Measurements from ENCODE around the gene MAST4.
A peak's percentile ranks its signal among the peaks of the same experiment; 100 is the strongest.
"Not testable (repeated sequence)": the region's sequence is repeated elsewhere in the genome, so short reads cannot be mapped to it uniquely, and the experiment has no call there.

MAST4 gene

DNA sequence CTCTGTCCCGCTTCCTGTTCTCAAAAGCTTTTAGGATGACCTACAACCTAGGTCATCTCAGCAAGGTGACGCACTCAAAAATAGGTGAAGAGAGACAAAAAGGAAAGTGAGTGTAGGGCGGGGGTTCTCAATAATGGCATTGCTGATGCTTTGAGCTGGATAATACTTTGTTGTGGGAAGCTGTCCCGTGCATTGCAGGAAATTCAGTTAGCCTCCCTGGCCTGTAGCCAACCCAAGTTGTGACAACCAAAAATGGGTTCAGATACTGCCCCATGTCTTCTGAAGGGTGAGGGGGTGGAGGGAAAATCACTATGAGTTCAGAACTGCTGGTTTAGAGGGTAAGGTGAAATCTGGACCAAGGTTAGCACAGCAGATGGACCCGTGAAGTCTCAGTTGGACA, 151.4 kb downstream of the MAST4 start:
- no peak for DNase-seq

- not testable (repeated sequence) for DNase-seq
These were observed 156.5 kb downstream of the MAST4 start for GRCh38 chr5:66752668-66753067.

GRCh38 chr5:66757219-66757833, 161.1 kb downstream of the MAST4 start:
- DNase-seq, result peak; percentile 86

- no peak for DNase-seq
These were observed 161.7 kb downstream of the MAST4 start for GRCh38 chr5:66757834-66758371.

DNA sequence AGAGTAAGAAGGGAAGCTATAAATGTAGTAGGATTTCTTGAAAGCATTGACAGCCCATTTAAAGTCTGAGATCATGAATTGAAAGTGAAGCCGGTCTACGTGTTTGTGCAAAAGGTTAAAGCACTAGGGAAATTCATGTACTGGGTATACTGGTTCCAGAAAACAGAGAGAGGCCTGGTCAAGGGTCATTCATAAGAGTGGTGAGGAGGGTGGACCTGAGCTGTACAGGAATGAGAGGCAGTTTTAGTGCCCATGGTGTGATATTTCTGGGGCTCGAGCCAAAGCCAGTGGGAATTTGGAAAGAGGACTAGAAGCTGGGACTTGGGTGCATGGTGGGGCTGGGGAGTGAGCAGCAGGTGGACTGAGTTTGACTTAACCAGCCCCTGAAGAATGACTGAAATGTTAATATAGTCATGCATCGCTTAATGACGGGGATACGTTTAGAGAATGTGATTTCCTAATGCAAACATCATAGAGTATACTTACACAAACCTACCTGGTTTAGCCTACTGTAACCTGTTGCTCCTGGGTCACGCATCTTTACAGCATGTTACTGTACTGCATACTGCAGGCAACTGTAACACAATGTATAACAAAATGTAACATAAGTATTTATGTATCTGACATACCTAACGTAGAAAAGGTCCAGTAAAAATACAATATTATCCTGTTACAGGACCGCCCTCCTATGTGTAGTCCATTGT, 173.0 kb downstream of the MAST4 start:
- no peak for DNase-seq

DNA sequence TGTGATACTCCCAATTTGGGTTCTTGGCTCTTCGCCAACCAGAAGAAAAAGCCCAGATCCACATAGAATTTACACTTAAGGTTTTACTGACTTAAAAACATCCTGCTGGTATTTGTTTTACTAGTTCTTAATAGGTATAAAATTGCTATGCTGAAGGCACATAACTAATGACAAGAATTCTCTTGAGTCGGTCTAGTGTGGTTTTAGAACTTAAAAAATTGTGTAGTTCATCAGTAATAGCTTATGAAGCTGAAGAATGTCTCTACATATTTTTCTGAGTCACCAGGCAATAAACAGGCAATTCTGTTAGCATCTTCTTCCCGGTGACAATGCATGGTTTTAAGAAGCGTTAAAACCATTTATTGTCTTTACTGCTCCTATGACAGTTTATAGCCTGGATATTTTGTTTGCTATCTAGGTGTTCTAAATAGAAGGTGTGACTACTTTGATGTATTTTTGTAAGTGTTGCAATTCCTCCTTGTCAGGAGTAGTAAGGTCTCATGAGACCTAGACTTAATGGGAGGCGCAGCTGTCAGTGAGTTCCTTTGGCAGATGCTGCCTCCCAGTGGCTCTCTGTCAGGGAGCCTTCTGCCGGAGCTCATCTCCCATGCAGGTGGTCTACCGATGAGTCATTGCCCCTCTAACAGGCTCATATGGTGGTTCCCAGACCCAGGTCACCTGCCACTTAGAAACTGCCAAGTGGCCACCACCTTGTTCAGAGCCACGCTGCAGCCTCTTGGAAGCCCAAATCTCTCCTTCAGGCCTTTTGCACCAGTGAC, 173.8 kb downstream of the MAST4 start:
- DNase-seq, result no peak

DNA sequence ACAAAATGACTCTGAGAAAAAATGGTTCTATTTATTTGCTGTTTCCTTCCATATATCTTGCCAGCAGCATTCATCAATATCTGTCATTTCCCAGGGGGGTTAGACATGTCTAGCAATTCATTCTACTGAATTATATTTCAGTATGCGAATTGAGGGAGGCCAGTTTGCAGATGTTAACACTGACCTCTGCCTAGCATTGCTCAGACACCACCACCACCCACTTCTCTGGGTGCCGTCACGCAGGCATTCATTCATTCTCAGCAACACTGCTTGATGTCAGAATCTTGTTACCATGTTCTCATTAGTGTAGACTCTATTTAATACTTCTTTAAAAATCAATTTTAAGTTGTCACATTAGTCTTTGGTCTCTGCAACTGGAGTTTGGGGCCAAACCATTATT, 181.7 kb downstream of the MAST4 start:
- DNase-seq, result no peak

DNA sequence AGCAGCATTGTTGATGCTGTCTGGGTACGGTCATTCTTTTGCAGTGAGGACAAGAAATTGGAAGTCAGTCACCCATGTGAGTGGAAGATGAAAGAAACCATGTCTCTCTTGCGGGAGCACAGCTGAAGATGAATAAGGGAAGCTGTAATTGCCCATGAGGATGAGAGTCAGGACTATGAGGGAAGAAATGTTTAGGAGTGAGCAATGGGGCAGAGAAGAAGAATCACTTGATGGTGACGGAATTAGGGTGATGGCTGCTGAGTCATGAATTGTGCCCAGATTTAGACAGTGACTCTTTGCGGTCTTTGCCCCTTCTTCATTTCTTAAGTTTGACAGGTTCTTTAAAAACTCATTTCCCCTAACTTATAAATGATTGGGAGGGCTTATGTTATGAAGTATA, 183.3 kb downstream of the MAST4 start:
- no peak for DNase-seq

- DNase-seq, result no peak
These were observed 192.4 kb downstream of the MAST4 start for GRCh38 chr5:66788556-66788955.

DNA sequence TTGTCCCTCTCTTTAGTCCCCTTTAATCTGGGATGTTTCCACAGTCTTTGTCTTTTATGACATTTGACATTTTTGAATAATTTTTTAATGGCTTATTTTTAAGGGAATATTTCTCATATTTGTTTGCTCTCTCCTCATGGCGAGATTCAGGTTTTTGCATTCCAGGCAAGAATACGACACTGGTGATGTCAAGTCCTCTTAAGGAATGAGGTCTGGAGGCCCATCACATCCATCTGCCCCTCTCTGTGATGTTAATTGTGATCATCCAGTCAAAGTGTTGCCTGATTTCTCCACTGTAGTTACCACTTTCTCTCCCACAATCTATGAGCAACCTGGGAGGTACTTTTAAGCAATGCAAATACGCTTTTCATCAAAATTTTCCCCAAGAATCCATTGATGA, 193.2 kb downstream of the MAST4 start:
- no peak for DNase-seq

DNA sequence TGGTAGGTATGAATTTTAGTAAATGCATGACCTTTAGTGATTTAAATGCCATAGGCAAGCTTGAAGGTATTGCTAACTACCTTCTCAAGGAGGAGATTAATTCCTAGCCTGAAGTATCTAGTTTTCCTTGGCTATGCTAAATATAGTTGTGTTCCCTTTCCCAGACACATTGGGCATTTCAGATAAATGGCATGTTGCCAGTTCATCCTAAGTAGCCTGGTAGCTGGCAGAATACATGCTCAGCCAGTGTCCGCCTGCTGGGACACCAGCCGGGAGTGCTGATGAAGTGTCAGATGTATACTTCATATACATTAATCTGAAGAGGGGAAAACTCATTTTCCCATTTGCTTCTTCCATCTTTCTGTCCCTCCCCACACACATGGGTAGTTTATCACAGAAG, 196.9 kb downstream of the MAST4 start:
- no peak for DNase-seq

DNA sequence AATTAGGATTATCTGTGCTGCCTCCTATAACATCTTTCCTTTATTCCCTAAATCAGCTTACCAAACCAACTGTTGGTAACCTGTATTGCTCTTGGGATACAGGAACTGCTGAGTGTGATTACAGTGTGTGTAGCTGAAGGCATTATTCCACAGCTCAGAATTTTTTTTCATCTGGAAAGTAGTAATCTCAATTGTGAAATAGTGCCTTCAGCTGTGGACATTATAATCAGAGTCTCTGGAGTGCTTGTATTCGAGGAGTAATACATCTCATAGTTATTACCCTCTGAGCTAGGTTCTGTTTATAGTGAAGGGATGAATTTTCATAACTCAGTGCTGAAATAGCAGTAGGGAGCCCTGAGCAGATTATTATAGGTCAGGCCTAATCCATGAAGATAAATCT, 199.5 kb downstream of the MAST4 start:
- no peak for DNase-seq

- no peak for DNase-seq
These were observed 200.4 kb downstream of the MAST4 start for GRCh38 chr5:66796305-66797292.

DNA sequence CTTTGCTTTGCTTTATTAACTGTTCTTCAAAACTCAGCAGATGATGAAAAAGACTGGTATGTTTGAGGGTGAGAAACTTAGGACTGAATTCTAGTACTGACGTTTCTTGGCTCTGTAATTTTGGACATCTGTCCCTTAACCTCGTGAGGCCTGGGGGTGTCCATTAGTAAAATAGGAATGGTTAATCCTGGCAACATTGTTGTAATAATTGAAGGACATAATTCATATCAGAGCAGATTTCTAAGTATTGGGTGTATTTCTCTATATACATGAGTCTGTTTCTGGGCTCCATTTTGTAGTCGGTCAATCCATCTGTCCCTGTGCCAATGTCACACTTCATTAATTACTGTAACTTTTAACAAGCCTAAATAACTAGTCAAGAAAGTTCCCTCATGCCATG, 206.7 kb downstream of the MAST4 start:
- no peak for DNase-seq

- no peak for DNase-seq
These were observed 209.6 kb downstream of the MAST4 start for GRCh38 chr5:66805514-66806430.

- peak; percentile 9 for DNase-seq
These were observed 211.6 kb downstream of the MAST4 start for GRCh38 chr5:66807743-66808142.

- DNase-seq, result no peak
These were observed 212.5 kb downstream of the MAST4 start for GRCh38 chr5:66808663-66809062.

- DNase-seq, result no peak
These were observed 214.0 kb downstream of the MAST4 start for GRCh38 chr5:66810151-66810550.

- DNase-seq, result peak; percentile 78
These were observed 214.7 kb downstream of the MAST4 start for GRCh38 chr5:66810848-66811261.

- no peak for DNase-seq
These were observed 216.1 kb downstream of the MAST4 start for GRCh38 chr5:66812291-66812690.

- no peak for DNase-seq
These were observed 217.1 kb downstream of the MAST4 start for GRCh38 chr5:66813306-66813705.
